Thyroid gland (tissue), 4 donors: Measurements from ENCODE around the gene CLOCK.

Experiments
- CTCF ChIP-seq, 6 experiments: fragments of 200-600 bp in 3 of 6; fragments of 450-650 bp in 3 of 6; sonication (generic) in 3 of 6; IDR thresholded peaks; one replicate each; pipeline ENCODE4 v1.5.1; 2016 to 2019; ENCODE audit warnings: antibody characterized with exemption in 6 of 6, mild to moderate bottlenecking in 2 of 6, inconsistent platforms in 1 of 6, moderate library complexity in 1 of 6
- POLR2A ChIP-seq, 2 donors: fragments of 450-650 bp; IDR thresholded peaks; one replicate each; pipeline ENCODE4 v1.6.1; 2017; ENCODE audit warnings: antibody characterized with exemption in 2 of 2, mild to moderate bottlenecking in 2 of 2, moderate library complexity in 1 of 2

- no peak for TF ChIP-seq POLR2A (IDR thresholded peaks at IDR 0.05)
- TF ChIP-seq CTCF (IDR thresholded peaks at IDR 0.05): no peak
Measured at GRCh38 chr4:55530167-55530566, 16.5 kb downstream of the CLOCK start.
